Esophagus squamous epithelium (tissue), 4 donors: ENCODE data around the gene STX19.

Experiments
- CTCF ChIP-seq, 6 experiments: fragments of 450-650 bp in 4 of 6; fragments of 200-600 bp in 2 of 6; sonication (generic) in 2 of 6; IDR thresholded peaks; one replicate each; pipeline ENCODE4 v1.5.1; 2016 to 2019; ENCODE audit warnings: antibody characterized with exemption in 6 of 6, mild to moderate bottlenecking in 4 of 6, moderate library complexity in 4 of 6
- POLR2A ChIP-seq, 4 donors: fragments of 450-650 bp; IDR thresholded peaks; one replicate each; pipeline ENCODE4 v1.6.1; 2017; ENCODE audit warnings: antibody characterized with exemption in 4 of 4, mild to moderate bottlenecking in 4 of 4, moderate library complexity in 3 of 4

- no peak for TF ChIP-seq CTCF (IDR thresholded peaks at IDR 0.05)
- no peak for TF ChIP-seq POLR2A (IDR thresholded peaks at IDR 0.05)
These were observed 18.1 kb upstream of the STX19 start for GRCh38 chr3:94046533-94046932.
